Right lobe of liver (tissue), 6 donors: ENCODE data around the gene DIPK1C. TPM values are rescaled to one million over a fixed set of nuclear protein-coding genes. Genes with fewer than 3 reads are reported as not detected.

Source experiments
- ATAC-seq, 4 donors: fragments of 200-7000 bp; cut with Tn5 transposase; one replicate each; pipeline ENCODE4 v1.9.1; 2020; ENCODE audit warnings: mild to moderate bottlenecking in 4 of 4, moderate library complexity in 4 of 4
- DNase-seq, 3 donors: peaks; one replicate each; pipeline ENCODE4 v3.0.0-alpha.2; 2020
- H3K27ac ChIP-seq, 3 donors: fragments of 200-600 bp; one replicate each; pipeline ENCODE4 v1.8.0; 2022
- H3K27me3 ChIP-seq, 2 donors: fragments of 200-600 bp; one replicate each; pipeline ENCODE4 v1.8.0; 2022
- H3K36me3 ChIP-seq, 4 donors: fragments of 200-600 bp; sonication (generic) in 1 of 4; one replicate each; pipeline versions ENCODE4 v1.5.1 to v1.8.0; 2017 to 2022; ENCODE audit warnings: control low read depth in 1 of 4
- H3K4me1 ChIP-seq, 4 donors: fragments of 200-600 bp; sonication (generic) in 1 of 4; one replicate each; pipeline versions ENCODE4 v1.5.1 to v1.8.0; 2017 to 2022; ENCODE audit warnings: control low read depth in 1 of 4
- H3K4me3 ChIP-seq, 3 donors: fragments of 200-600 bp; one replicate each; pipeline ENCODE4 v1.8.0; 2022
- H3K9me3 ChIP-seq, 4 donors: fragments of 200-600 bp; sonication (generic) in 1 of 4; one replicate each; pipeline versions ENCODE4 v1.5.1 to v1.8.0; 2017 to 2022; ENCODE audit warnings: control low read depth in 1 of 4
- POLR2A ChIP-seq: fragments of 450-650 bp; IDR thresholded peaks from one replicate; pipeline ENCODE4 v1.6.1; 2017; ENCODE audit warnings: antibody characterized with exemption, mild to moderate bottlenecking
- WGBS: methylation state at CpG from one replicate; pipeline ENCODE4 v1.1.6; 2018; ENCODE audit warnings: low coverage, low lambda C conversion rate; ENCODE audit not compliant: insufficient coverage; ENCODE audit errors: missing lambda C conversion rate; 5-methylcytosine and 5-hydroxymethylcytosine counted together
- intact Hi-C, 2 donors: fragments of 100-400 bp; cut with DNase I; formaldehyde crosslinking; loops; one replicate each; pipeline versions ENCODE4 v1.11.2 to v1.14.1; 2022
- total RNA-seq, 6 experiments: library from RNA; depleted of rRNA in 2 of 6; stranded (reverse); fragments of >200 nt in 2 of 6; fragmentation: NEBNext Ultra II Directional in 3 of 6; extraction: Animal tissue kit (Norgen Biotek cat#: 25700) in 3 of 6; gene quantifications; one replicate each; pipeline versions ENCODE4 v1.1.0 to v1.2.4, GENCODE V29; 2016 to 2023
- TF ChIP-seq, protein P1 (sequence below), 4 donors: fragments of 200-600 bp in 3 of 4; fragments of 450-650 bp in 1 of 4; IDR thresholded peaks; one replicate each; pipeline versions ENCODE4 v1.5.1 to v1.8.0; 2016 to 2022; ENCODE audit warnings: antibody characterized with exemption in 4 of 4, mild to moderate bottlenecking in 2 of 4
- donor health status: DM: no; HTN: yes; CAD: no.
- donor health status: DM: no; HTN: no; CAD: no.
- donor health status: DM: no; HTN: no; CAD: no.
- donor health status: DM: no; HTN: yes; CAD: no.
- donor health status: DM: no; HTN: yes; CAD: no.

Gene DIPK1C
- total RNA-seq, 6 experiments from 2014 or later, result 0.06 to 0.37 (median 0.20) TPM; not detected in 3

DNA sequence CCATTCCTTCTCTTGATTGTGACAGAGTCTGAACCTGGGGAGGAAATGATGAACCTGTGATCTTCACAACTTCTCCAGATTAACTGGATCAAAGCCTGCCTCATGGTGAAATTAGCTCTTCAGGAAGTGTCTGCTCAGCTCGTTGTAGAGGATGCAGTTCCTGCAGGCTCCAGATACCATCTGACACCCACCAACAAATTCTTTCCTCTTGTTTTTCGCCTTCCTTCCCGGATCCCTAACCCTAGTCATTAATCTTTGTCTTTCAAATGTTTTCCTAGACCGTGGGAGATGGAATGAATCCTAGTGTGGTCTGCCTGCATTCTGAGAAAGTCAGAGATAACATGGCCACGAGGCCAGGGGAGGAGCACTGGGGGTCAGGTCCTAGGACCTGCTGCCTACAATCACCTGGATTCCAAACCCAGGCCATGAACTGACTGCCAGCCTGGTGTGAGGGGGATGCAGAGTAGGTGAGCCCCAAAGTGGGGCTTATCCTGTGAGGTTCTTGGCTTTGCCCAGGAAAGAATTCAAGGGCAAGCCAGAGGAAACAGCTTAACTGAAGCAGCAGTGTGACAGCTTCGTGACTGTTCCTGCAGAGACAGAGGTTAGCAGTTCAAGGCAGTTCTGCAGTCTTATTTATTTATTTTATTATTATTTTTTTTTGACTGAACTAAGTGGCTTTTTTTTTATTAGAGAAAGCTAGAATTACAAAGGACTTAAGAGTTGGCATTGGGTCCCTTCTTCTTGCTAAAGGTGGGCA is 67.8 kb downstream of the DIPK1C start:
- 38% methylated on average over 6 of the region's 6 CpGs for WGBS
- H3K27ac ChIP-seq, result no peak overlapping the region
- H3K4me3 ChIP-seq, result no peak overlapping the region
- TF ChIP-seq, protein P1, sequence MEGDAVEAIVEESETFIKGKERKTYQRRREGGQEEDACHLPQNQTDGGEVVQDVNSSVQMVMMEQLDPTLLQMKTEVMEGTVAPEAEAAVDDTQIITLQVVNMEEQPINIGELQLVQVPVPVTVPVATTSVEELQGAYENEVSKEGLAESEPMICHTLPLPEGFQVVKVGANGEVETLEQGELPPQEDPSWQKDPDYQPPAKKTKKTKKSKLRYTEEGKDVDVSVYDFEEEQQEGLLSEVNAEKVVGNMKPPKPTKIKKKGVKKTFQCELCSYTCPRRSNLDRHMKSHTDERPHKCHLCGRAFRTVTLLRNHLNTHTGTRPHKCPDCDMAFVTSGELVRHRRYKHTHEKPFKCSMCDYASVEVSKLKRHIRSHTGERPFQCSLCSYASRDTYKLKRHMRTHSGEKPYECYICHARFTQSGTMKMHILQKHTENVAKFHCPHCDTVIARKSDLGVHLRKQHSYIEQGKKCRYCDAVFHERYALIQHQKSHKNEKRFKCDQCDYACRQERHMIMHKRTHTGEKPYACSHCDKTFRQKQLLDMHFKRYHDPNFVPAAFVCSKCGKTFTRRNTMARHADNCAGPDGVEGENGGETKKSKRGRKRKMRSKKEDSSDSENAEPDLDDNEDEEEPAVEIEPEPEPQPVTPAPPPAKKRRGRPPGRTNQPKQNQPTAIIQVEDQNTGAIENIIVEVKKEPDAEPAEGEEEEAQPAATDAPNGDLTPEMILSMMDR (IDR thresholded peaks at IDR 0.05), result no peak
- TF ChIP-seq POLR2A, result no peak
- no peaks in the 10 kb centered on the region for H3K27me3 ChIP-seq
- no peaks in the 10 kb centered on the region for H3K9me3 ChIP-seq
- intact Hi-C loops, result no loop called here
- H3K36me3 ChIP-seq, result no peaks in the 10 kb centered on the region
- no peak for DNase-seq
- peak; percentile 54 to 74 (median 64) for ATAC-seq
- H3K4me1 ChIP-seq, result no peaks in the 10 kb centered on the region

DNA sequence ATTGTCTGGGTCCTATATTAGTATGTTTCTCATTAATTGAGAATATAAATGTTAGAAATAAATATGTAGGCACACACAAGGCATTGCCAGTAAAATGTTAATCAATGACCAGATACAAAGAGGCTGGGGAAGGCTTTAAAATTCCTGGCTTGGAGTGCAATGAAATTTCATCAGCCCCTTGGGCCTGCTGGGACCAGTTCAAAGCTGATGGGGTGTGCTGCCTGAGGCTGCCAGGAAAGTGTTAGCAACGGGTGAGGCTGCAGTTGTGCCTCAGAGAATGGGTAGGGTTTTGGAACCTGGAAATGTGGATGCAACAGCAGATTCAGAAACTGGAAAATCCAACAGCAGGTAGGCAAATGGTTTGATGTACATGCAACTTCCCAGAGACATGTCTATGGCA is 68.9 kb downstream of the DIPK1C start:
- no peak for TF ChIP-seq POLR2A
- TF ChIP-seq, protein P1 (IDR thresholded peaks at IDR 0.05), result no peak
- no peaks in the 10 kb centered on the region for H3K9me3 ChIP-seq
- no peaks in the 10 kb centered on the region for H3K27me3 ChIP-seq
- peak in 2 of 4 donors; percentile 24 to 37 for ATAC-seq
- intact Hi-C loops, result no loop called here
- WGBS, result 30% methylated on average over 1 of the region's 1 CpG
- H3K27ac ChIP-seq, result no peak overlapping the region
- no peak for DNase-seq
- H3K4me3 ChIP-seq, result no peak overlapping the region
- H3K4me1 ChIP-seq, result no peaks in the 10 kb centered on the region
- no peaks in the 10 kb centered on the region for H3K36me3 ChIP-seq

DNA sequence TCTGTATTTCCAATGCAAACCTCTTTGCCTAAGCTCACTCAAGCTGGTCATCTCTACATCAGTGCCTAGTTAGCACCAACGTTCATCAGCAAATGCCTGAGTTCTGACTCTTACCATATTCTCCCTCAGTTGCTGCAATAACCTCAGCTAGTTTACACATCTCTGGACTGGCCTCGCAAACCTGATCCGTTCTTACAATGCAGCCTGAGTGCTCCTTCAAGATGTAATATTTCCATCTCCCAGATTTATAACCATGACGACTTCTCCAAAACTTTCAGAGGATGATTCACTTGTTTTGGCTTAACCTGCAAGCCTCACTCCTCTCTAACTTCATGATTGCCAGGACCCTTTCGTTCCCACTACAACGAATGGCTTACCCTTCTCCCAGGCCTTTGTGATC is 69.7 kb downstream of the DIPK1C start:
- intact Hi-C loops, result no loop called here
- H3K4me3 ChIP-seq, result no peak overlapping the region
- ATAC-seq (no peak), DNase-seq (no peak)
- TF ChIP-seq, protein P1 (IDR thresholded peaks at IDR 0.05), result no peak
- no peak for TF ChIP-seq POLR2A
- no peak overlapping the region for H3K27ac ChIP-seq
- H3K9me3 ChIP-seq, result no peaks in the 10 kb centered on the region
- H3K27me3 ChIP-seq, result no peaks in the 10 kb centered on the region
- H3K4me1 ChIP-seq, result no peaks in the 10 kb centered on the region
- 88% methylated on average over 6 of the region's 6 CpGs for WGBS
- H3K36me3 ChIP-seq, result no peaks in the 10 kb centered on the region

Other genes starting within 250 kb of the DIPK1C start
- 1,000 to 10,000 TPM in 2 of 6 experiments, 100 to 1,000 TPM in 4; 817 to 1,434 (median 907) TPM for gene CYB5A, start 165.3 kb downstream of the DIPK1C start, total RNA-seq
- gene C18orf63, start 141.5 kb downstream of the DIPK1C start, total RNA-seq, result not detected
- 100 to 1,000 TPM; 178 to 367 (median 230) TPM for gene CNDP2, start 39.1 kb upstream of the DIPK1C start, total RNA-seq
- gene CNDP1, start 77.2 kb upstream of the DIPK1C start, total RNA-seq, result 10 to 100 TPM; 10.4 to 61.4 (median 28.4) TPM
- 1 to 10 TPM; 4.3 to 8.0 (median 5.7) TPM for gene ZNF407, start 140.6 kb upstream of the DIPK1C start, total RNA-seq